G401.6 (cell line): ENCODE results near the gene MAG.
"Not testable (repeated sequence)": the region's sequence is repeated elsewhere in the genome, so short reads cannot be mapped to it uniquely, and the experiment has no call there.

Experiments
- FAIRE-seq: peaks from 2 replicates; lab custom pipeline; 2012; peaks lifted over from hg19 to GRCh38; lab: Jason Lieb, UNC

Gene MAG

DNA sequence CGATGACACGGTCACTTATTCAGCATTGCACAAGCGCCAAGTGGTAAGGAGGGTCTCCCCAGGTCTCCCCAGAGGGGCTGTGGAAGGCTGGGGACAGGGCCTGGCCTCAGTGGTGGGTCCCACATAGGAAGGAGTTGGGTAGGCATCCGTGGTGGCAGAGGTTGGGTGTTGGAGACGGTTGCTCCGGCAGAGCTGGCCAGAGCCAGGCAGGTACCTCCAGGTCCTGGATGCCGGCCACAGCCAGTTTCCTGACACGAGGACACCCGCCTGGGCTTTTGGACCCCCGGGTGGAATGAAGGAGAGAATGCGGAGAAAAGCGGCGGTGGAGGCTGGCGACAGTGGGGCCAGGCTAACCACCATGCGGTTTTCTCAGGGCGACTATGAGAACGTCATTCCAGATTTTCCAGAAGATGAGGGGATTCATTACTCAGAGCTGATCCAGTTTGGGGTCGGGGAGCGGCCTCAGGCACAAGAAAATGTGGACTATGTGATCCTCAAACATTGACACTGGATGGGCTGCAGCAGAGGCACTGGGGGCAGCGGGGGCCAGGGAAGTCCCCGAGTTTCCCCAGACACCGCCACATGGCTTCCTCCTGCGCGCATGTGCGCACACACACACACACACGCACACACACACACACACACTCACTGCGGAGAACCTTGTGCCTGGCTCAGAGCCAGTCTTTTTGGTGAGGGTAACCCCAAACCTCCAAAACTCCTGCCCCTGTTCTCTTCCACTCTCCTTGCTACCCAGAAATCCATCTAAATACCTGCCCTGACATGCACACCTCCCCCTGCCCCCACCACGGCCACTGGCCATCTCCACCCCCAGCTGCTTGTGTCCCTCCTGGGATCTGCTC is 54.5 kb downstream of the MAG start:
- FAIRE-seq: no peak

DNA sequence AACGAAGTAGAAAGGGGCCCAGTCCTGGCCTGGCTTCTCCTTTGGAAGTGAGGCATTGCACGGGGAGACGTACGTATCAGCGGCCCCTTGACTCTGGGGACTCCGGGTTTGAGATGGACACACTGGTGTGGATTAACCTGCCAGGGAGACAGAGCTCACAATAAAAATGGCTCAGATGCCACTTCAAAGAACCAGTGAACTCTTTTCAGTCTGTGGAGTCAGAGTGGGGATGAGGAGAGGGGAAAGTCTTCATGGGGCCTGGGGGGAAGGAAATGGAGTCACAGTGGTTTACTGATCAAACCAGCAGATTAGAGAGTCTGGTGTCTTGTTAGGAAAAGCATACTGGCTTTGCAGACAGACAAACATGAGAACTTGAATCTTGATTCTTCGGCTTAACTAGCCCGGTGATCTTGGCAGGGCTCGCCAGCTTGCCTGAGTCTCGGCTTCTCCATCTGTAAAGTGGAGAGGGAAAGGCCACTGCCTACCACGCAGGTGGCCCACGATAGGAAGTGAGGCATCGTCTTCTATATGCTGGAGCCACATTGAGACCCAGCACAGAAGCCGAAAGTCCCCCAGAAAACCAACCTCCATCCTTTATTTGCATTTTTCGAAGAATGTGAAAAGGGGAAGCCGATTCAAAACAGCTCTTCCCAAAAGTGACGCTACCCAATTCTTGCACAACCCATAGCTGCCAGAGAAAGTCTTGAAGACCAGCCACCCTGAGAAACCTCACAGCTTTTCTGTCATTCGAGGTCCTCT is 55.4 kb downstream of the MAG start, which contains the start of gene FFAR1:
Gene FFAR1, plus strand, starts transcription at position 732 of the 759 bp plus-strand sequence. CDS start 3,650 bp downstream, outside the sequence.
- no peak for FAIRE-seq

DNA sequence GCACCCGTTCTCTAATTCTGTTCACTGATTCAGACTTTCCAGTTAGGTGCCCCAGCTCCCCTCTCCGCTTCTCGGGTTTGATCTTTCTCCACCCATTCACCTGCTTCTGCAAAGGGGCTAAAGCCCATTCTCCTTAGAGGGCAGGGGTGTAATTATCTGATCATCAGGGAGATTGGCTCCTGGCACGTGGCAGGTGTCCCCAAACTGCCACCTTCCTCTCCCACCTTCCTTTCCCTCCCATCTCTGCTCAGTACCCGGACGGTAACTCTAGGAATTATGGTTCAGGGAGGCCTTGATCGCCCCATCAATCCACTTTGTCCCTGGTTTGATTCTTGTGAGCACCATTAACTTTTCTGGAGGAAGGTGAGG is 56.0 kb downstream of the MAG start:
- FAIRE-seq: no peak

DNA sequence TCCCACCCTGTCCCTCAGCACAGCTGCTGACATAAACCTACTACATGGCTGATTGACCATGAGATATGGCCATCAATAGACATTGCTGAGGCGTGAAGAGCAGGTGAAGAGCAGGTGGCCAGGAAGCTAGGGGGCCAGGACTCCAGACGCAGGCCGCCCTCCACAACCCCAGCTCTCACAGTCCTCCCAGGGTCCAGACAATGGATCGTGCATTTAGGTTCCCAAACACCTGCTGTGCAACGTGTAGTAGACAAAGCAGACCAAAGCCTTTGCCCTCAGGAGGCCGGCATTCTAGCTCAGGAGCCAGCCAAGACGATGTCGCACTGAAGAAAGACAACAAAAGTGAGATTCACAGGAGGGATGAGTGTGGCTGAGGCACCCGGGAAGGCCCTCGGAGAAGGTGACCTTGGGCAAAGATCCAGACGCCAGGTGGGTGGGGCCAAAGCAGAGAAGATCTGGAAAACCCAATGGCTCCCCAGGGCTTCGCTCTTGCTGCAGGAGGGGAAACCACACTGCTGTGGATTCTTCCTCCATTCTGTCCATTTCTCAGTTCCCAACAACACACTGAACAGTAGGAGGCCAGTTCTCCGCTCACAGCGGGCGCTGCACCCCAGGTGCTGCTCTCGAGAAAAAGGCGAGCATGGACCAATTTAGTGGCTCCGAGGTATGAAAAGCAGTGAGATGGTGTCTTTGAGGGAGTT is 57.1 kb downstream of the MAG start:
- no peak for FAIRE-seq

DNA sequence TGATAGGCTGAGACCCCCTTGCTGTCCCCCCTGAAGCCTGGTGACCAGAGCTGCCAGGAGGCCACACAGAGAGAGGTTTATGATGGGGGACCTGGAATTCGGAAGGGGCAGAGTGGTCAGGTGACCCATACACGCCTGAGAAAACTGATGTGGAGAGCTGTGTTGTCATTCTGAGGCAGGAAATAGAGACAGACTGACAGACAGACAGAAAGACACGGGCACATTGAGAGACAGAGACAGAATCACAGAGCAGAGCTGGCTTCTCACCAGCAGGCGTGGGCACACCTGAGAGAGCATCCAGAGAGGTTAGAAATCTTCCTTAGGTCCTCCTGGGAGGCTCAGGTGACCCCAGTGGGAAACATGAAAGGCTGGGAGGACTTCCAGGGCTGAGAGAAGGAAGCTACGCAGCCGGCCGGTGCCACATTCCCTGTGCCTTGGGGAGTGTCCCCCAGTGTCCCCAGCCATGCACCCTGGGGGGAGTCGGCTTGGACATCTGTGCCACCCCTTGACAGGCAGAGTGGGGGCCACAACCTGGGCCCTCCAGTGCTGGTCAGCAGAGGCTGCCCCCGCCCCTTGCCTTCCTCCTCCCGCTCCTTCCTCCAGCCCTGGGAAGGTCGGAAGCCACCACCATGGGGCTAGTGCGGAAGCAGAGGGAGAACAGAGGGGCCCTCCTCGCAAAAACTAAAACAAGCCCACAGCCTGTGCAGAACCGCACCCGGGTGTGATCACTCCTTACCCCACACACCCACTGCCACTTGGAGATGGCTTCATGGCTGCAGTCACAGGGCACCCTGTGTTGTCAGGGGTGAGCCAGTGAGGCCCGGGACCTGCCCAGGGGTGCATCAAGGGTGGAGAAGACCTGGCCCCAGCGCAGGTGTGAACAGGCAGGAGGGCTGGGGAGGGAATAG is 57.9 kb downstream of the MAG start:
- FAIRE-seq: no peak

DNA sequence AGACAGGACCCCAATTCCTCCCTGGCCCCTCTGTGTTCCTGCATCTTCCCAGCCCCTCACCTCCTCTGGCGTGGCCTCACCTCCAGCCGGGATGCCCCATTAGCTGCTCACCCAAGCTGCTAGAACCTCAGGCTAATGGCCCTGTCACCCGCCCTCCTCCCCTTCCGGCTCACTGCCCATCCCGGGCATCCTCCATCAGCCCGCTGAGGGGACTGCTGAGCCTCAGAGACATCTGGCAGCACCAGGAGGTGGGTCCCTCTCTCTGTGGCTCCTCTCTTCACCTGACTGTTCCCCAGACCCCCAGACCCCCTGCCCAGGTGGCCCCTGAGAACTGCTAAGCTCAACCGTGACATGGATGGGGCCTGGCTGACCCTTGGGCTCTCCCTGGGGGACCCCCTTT is 58.6 kb downstream of the MAG start:
- no peak for FAIRE-seq

DNA sequence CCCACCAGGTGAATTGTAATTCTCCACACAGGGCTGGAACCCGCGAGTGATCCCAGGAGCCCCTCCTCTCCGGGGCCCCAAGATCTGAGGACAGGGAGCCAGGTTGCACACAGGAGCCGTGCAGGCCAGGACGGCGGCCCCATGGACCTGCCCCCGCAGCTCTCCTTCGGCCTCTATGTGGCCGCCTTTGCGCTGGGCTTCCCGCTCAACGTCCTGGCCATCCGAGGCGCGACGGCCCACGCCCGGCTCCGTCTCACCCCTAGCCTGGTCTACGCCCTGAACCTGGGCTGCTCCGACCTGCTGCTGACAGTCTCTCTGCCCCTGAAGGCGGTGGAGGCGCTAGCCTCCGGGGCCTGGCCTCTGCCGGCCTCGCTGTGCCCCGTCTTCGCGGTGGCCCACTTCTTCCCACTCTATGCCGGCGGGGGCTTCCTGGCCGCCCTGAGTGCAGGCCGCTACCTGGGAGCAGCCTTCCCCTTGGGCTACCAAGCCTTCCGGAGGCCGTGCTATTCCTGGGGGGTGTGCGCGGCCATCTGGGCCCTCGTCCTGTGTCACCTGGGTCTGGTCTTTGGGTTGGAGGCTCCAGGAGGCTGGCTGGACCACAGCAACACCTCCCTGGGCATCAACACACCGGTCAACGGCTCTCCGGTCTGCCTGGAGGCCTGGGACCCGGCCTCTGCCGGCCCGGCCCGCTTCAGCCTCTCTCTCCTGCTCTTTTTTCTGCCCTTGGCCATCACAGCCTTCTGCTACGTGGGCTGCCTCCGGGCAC is 59.6 kb downstream of the MAG start:
- no peak for FAIRE-seq

DNA sequence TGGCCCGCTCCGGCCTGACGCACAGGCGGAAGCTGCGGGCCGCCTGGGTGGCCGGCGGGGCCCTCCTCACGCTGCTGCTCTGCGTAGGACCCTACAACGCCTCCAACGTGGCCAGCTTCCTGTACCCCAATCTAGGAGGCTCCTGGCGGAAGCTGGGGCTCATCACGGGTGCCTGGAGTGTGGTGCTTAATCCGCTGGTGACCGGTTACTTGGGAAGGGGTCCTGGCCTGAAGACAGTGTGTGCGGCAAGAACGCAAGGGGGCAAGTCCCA is 60.2 kb downstream of the MAG start:
- FAIRE-seq: no peak

DNA sequence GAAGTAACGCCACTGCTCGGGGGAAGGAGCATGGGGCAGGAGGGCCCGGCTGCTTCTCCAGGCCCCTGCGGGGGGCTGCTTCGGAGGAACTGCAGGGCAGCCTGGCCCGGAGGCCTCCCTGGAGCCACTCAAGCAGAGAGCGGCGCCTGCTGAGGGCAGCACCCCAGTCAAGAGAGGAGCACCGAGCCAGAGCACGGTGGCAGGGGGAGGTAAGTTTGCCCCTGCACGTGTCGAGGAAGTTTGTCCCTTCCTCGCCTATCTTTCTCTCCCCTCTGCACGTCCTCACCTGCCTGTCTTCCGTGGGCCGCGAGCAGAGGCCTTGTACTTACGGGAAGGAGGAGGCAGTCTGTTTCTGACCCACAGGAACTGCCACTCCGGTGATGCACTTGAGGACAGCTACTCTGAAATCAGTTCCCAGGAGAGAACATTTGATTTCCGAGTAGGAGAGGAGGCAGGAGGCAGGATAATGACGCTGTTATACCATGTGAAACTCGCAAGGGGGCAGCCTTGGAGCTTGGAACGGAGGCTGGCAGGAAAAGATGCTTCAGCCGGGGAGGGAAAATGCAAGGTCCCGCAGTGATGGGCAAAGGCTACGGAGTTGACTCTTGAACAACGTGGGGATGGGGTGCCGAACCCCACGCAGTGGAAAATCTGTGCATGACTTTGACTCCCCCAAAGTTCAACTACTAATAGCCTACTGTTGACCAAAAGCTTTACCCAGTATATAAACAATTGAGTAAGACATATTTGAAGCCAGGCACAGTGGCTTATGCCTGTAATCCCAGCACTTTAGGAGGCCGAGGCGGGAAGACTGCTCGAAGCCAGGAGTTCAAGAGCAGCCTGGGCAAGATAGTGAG is 60.7 kb downstream of the MAG start:
- peak; percentile 33 for FAIRE-seq

DNA sequence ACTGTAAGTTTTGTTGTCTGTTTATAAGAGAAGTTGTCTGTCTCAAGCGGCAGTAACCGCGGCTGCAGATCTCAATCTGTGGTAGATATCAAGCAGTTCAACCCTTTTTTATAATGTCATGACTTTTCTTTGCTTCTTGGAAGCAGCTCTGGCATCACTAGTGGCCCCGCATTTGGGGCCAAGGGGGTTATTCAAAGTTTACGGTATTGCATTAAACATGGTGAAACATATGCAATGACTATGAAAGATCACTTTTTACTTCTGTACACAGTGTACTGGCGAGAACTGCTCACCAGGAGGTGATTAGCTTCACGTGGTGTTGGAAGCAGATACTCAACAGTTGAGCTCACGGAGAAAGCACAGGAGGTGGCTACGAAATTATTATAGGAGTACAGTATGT is 61.7 kb downstream of the MAG start:
- FAIRE-seq: no peak

DNA sequence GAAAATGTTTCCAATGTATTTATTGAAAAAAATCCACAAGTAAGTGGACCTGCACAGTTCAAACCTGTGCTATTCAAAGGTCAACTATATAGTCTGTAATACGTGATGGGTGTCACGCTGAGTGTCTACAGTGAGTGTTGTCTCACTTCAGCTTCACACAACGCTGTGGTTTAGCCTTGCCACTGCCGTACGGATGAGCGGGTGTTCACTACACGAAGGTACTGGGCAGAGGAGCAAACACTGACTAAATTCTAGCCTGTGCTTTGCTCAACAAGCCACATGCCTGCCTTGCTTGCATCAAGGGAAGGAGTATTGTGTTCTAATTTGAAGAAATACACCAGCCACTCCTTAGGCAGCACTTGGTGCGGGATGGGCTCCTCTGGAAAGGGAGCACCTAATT is 62.9 kb downstream of the MAG start:
- no peak for FAIRE-seq

DNA sequence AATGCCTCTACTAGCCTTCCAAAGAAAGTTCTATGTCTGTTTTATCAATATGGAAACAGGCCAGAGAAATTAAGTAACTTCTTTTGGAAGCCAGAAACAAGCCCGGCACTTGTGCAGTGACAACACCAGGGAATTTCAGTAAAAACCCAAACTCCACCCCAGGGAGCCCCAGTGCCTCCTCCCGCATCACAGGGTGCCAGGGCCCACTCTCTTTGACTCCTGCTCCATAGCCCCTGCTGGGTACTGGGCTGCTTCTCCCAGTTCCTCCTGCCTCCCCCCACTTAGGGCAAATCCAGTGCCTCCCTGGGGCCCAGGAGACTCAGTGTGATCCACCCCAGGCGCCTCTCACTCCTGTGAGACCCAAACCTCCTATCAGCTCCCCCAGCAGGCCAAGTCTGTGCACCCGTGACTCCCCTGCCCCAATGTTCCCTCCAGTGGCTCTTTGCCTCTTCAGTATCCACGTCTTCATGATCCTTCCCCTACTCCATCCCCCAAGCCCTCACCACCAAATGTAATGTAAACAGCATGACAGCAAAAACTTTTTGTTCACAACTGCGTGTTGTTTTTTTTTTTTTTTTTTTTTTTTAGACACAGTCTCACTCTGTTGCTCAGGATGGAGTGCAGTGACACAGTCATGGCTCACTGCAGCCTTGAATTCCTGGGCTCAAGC is 64.0 kb downstream of the MAG start:
- no peak for FAIRE-seq

DNA sequence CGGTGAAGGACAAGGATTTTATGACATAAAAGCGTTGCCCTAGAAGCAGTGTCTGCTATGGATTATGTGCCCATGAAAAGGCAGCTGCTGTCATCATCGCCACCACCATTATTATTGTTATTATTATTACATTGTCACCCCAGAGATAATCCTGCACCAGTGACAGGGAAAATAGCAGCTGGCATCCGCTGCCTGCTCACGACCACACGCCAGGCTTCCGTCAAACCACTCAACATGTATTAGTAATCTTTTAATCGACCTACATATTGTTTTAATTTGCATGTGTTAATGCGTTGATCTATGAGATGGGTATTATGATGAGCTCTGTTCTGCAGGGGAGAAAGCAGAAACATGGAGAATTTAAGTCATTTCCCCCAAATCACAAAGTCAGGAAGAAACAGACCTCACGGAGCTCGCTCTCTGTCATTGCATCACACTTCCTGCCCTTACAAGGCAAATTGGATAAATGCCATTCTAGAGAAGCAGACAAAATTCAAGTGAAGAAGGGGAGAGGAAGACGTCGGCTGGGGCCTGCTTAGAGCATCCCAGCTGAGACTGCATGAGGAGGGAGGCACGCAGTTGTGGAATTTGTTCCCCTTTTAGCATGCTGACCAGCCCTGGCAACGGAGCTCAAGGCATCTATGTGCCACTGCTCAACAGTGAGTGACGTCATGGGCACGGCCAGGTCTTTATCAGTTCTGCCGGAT is 66.1 kb downstream of the MAG start, which contains the start of gene FFAR3:
Gene FFAR3, plus strand, starts transcription at position 594 of the 707 bp plus-strand sequence. CDS start 431 bp downstream, outside the sequence.
- no peak for FAIRE-seq

DNA sequence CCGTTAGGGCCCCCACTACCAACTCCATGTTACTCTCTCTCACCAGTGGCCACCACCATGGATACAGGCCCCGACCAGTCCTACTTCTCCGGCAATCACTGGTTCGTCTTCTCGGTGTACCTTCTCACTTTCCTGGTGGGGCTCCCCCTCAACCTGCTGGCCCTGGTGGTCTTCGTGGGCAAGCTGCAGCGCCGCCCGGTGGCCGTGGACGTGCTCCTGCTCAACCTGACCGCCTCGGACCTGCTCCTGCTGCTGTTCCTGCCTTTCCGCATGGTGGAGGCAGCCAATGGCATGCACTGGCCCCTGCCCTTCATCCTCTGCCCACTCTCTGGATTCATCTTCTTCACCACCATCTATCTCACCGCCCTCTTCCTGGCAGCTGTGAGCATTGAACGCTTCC is 66.9 kb downstream of the MAG start:
- FAIRE-seq: not testable (repeated sequence)

DNA sequence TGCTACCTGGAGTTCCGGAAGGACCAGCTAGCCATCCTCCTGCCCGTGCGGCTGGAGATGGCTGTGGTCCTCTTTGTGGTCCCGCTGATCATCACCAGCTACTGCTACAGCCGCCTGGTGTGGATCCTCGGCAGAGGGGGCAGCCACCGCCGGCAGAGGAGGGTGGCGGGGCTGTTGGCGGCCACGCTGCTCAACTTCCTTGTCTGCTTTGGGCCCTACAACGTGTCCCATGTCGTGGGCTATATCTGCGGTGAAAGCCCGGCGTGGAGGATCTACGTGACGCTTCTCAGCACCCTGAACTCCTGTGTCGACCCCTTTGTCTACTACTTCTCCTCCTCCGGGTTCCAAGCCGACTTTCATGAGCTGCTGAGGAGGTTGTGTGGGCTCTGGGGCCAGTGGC is 67.4 kb downstream of the MAG start:
- FAIRE-seq: not testable (repeated sequence)

DNA sequence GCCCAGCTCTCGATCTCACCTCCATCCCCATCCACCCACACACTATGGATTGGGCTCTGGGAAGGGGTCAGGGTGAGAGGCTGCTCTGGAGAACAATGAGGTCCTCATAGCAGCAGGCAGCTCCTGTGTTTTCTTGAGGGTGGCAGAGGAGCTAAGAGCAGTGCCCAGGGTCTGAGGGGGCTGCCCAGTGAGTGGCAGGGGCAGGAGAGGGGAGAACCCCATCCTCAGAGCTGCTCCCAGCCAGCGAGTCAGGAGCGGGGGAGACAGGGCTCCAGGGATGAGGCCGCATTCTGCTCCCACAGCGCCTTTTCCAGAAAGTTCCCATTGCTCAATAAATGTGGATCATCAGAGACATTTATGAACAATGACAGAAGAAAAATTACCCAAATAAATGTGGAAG is 68.1 kb downstream of the MAG start:
- FAIRE-seq: not testable (repeated sequence)

DNA sequence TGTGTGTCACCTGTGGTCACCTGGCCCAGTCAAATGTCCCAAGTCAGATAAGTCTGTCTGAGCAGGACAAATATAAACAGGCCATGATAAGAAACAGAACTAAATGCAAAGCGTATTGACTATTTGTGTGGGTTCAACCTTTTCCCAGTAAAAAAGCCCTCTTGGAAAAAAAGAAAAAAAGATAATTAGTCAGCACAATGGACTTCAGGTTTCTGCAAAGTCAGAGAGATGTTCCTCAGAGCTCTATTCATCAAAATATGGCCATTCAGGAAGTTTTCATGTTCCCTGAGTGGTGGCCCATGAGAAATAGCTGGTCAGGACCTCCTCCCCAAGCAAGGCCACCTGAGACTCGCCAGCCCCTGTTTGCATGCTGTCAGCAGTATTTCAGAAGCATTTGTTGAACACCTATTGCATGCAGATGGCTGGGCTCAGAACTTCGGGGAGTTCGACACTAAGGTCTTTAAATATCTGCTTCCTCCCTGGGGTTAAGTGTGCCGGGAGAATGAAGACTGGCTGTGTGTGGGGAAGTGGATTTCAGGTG is 69.0 kb downstream of the MAG start:
- no peak for FAIRE-seq

DNA sequence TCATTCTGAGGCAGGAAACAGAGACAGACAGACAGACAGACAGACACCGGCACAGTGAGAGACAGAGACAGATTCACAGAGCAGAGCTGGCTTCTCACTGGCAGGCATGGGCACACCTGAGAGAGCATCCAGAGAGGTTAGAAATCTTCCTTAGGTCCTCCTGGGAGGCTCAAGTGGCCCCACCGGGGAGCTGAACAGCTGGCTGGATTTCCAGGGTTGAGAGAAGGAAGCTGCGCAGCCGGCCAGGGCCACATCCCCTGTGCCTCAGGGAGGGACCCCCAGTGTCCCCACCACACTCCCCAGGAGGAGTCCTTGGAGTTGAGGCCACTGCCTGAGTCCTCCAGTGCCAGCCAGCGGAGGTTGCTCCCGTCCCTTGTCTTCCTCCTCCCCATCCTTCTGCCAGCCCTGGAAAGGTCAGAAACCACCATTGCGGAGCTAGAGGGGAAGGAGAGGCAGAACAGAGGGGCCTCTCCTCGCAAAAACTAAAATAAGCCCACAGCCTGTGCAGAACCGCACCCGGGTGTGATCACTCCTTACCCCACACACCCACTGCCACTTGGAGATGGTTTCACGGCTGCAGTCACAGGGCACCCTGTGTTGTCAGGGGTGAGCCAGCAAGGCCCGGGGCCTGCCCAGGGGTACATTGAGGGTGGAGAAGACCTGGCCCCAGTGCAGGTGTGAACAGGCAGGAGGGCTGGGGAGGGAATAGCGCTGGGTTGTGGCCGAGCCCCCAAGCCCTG is 70.5 kb downstream of the MAG start:
- FAIRE-seq: no peak
